ENCODE data around the gene CCDC158.

GRCh38 chr4:76296286-76296820, 124.6 kb downstream of the CCDC158 start:
- no peak for TF ChIP-seq CTCF (IDR thresholded peaks at IDR 0.05)
- no peak for TF ChIP-seq POLR2A (IDR thresholded peaks at IDR 0.05)

Data from heart left ventricle (tissue), 13 donors.